Esophagus (tissue), 2 donors: ENCODE measurements around the gene GZMB. TPM values are rescaled to one million over a fixed set of nuclear protein-coding genes. Genes with fewer than 3 reads are reported as not detected.

Experiments used
- H3K27ac ChIP-seq, 2 donors: one replicate each; pipeline ENCODE4 v1.5.1; 2013; ENCODE audit warnings: low read depth in 2 of 2, mild to moderate bottlenecking in 2 of 2, inconsistent platforms in 1 of 2, low read length in 1 of 2, moderate library complexity in 1 of 2
- H3K27me3 ChIP-seq, 2 donors: one replicate each; pipeline ENCODE4 v1.6.1; 2013; ENCODE audit warnings: low read length in 2 of 2, control low read depth in 1 of 2, mild to moderate bottlenecking in 1 of 2; ENCODE audit not compliant: insufficient read depth in 2 of 2, control insufficient read depth in 1 of 2
- H3K36me3 ChIP-seq, 2 donors: one replicate each; pipeline ENCODE4 v1.6.1; 2013; ENCODE audit warnings: low read length in 1 of 2; ENCODE audit not compliant: control insufficient read depth in 2 of 2, insufficient read depth in 2 of 2
- H3K4me1 ChIP-seq, 2 donors: one replicate each; pipeline ENCODE4 v1.6.1; 2013; ENCODE audit warnings: low read length in 1 of 2; ENCODE audit not compliant: control insufficient read depth in 2 of 2, insufficient read depth in 2 of 2
- H3K4me3 ChIP-seq, 2 donors: one replicate each; pipeline ENCODE4 v1.5.1; 2013; ENCODE audit warnings: low read length in 2 of 2, mild to moderate bottlenecking in 2 of 2, low read depth in 1 of 2, moderate library complexity in 1 of 2
- H3K9me3 ChIP-seq, 2 donors: one replicate each; pipeline ENCODE4 v1.6.1; 2013; ENCODE audit warnings: mild to moderate bottlenecking in 2 of 2, low read depth in 1 of 2, low read length in 1 of 2, moderate library complexity in 1 of 2; ENCODE audit not compliant: control insufficient read depth in 2 of 2, insufficient read depth in 1 of 2
- WGBS, 2 donors: extraction: QIAGEN DNeasy Blood & Tissue Kit; methylation state at CpG; one replicate each; pipeline ENCODE4 v1.1.7; 2013; 5-methylcytosine and 5-hydroxymethylcytosine counted together
- polyA plus RNA-seq, 2 donors: library from polyadenylated mRNA; stranded (reverse); fragments of 200-250 nt; gene quantifications; one replicate each; pipeline ENCODE4 v1.2.3, GENCODE V29; 2013
- donor health status: healthy with polysubstance abuse.
- donor health status: Bipolar disorder and iron deficiency.

GZMB gene
- polyA plus RNA-seq, 2 donors = 3.0 to 3.2 TPM

- Histone ChIP-seq H3K27me3 (no peaks in the 10 kb centered on the region), H3K9me3 (no peaks in the 10 kb centered on the region), H3K4me3 (no peak overlapping the region), H3K36me3 (no peaks in the 10 kb centered on the region), H3K4me1 (peaks cover 0 to 10% of the 10 kb centered on the region in 2 donors), H3K27ac (no peak overlapping the region)
- WGBS, 2 donors = 59 to 61% methylated on average over 6 of the region's 6 CpGs
Observed at GRCh38 chr14:24632761-24633160, 1.2 kb downstream of the GZMB start.

- peaks cover 0 to 10% of the 10 kb centered on the region in 2 donors for H3K4me1 ChIP-seq
- no peaks in the 10 kb centered on the region for H3K9me3 ChIP-seq
- WGBS, 2 donors = 76 to 84% methylated on average over 4 of the region's 4 CpGs
- H3K27me3 ChIP-seq = no peaks in the 10 kb centered on the region
- no peak overlapping the region for H3K27ac ChIP-seq
- H3K4me3 ChIP-seq = no peak overlapping the region
- no peaks in the 10 kb centered on the region for H3K36me3 ChIP-seq
Observed at GRCh38 chr14:24632336-24632735, 1.7 kb downstream of the GZMB start.

GRCh38 chr14:24631749-24632335 is 2.1 kb downstream of the GZMB start:
- no peaks in the 10 kb centered on the region for H3K27me3 ChIP-seq
- peaks cover 0 to 10% of the 10 kb centered on the region in 2 donors for H3K4me1 ChIP-seq
- H3K4me3 ChIP-seq = no peak overlapping the region
- no peak overlapping the region for H3K27ac ChIP-seq
- WGBS, 2 donors = 94 to 95% methylated on average over 11 of the region's 11 CpGs
- no peaks in the 10 kb centered on the region for H3K9me3 ChIP-seq
- H3K36me3 ChIP-seq = no peaks in the 10 kb centered on the region

- H3K4me3 ChIP-seq = no peak overlapping the region
- H3K4me1 ChIP-seq = peaks cover 0 to 10% of the 10 kb centered on the region in 2 donors
- H3K36me3 ChIP-seq = no peaks in the 10 kb centered on the region
- no peaks in the 10 kb centered on the region for H3K9me3 ChIP-seq
- no peak overlapping the region for H3K27ac ChIP-seq
- 59 to 61% methylated on average over 10 of the region's 10 CpGs for WGBS, 2 donors
- no peaks in the 10 kb centered on the region for H3K27me3 ChIP-seq
Observed at GRCh38 chr14:24630872-24631477, 3.0 kb downstream of the GZMB start.

GRCh38 chr14:24630087-24630871 is 3.7 kb downstream of the GZMB start:
- H3K27ac ChIP-seq = no peak overlapping the region
- WGBS, 2 donors = 86 to 89% methylated on average over 3 of the region's 3 CpGs

GRCh38 chr14:24629521-24629920 is 4.5 kb downstream of the GZMB start:
- no peak overlapping the region for H3K27ac ChIP-seq
- 87 to 91% methylated on average over 6 of the region's 6 CpGs for WGBS, 2 donors

More at GRCh38 chr14:24630087-24630871, 3.7 kb downstream of the GZMB start:
- Histone ChIP-seq H3K4me1 (peaks cover 0 to 10% of the 10 kb centered on the region in 2 donors), H3K27me3 (no peaks in the 10 kb centered on the region), H3K36me3 (no peaks in the 10 kb centered on the region), H3K4me3 (no peak overlapping the region), H3K9me3 (no peaks in the 10 kb centered on the region)

GRCh38 chr14:24613747-24614146 is 20.2 kb downstream of the GZMB start:
- Histone ChIP-seq H3K4me1 (peaks cover 0 to 2% of the 10 kb centered on the region in 2 donors), H3K36me3 (no peaks in the 10 kb centered on the region), H3K27me3 (no peaks in the 10 kb centered on the region), H3K4me3 (no peak overlapping the region), H3K27ac (no peak overlapping the region), H3K9me3 (no peaks in the 10 kb centered on the region)
- 40 to 57% methylated on average over 2 of the region's 2 CpGs for WGBS, 2 donors

More at GRCh38 chr14:24629521-24629920, 4.5 kb downstream of the GZMB start:
- Histone ChIP-seq H3K9me3 (no peaks in the 10 kb centered on the region), H3K4me1 (peaks cover 0 to 10% of the 10 kb centered on the region in 2 donors), H3K4me3 (no peak overlapping the region), H3K36me3 (no peaks in the 10 kb centered on the region), H3K27me3 (no peaks in the 10 kb centered on the region)

GRCh38 chr14:24613241-24613640 is 20.7 kb downstream of the GZMB start:
- 39 to 61% methylated on average over 1 of the region's 1 CpG for WGBS, 2 donors
- no peaks in the 10 kb centered on the region for H3K36me3 ChIP-seq
- peaks cover 0 to 2% of the 10 kb centered on the region in 2 donors for H3K4me1 ChIP-seq
- H3K9me3 ChIP-seq = no peaks in the 10 kb centered on the region
- no peak overlapping the region for H3K4me3 ChIP-seq
- no peaks in the 10 kb centered on the region for H3K27me3 ChIP-seq
- H3K27ac ChIP-seq = no peak overlapping the region

- H3K36me3 ChIP-seq = no peaks in the 10 kb centered on the region
- H3K4me1 ChIP-seq = peaks cover 0 to 2% of the 10 kb centered on the region in 2 donors
- H3K9me3 ChIP-seq = no peaks in the 10 kb centered on the region
- H3K4me3 ChIP-seq = no peak overlapping the region
- no peaks in the 10 kb centered on the region for H3K27me3 ChIP-seq
- H3K27ac ChIP-seq = no peak overlapping the region
Observed at GRCh38 chr14:24612196-24612595, 21.8 kb downstream of the GZMB start.
